Osteocyte (in vitro differentiated cells): Measurements from ENCODE around the gene KCNQ5. TPM values are rescaled to one million over a fixed set of nuclear protein-coding genes. Genes with fewer than 3 reads are reported as not detected.

Experiments used
- DNase-seq: peaks from one replicate; pipeline ENCODE4 v3.0.0; 2021; ENCODE audit warnings: mixed read lengths; ENCODE audit not compliant: unreplicated experiment; ENCODE audit errors: extremely low spot score
- H3K27ac Mint-ChIP-seq: one replicate; pipeline ENCODE4 v1.8.0; 2021; ENCODE audit warnings: mild to moderate bottlenecking, mixed read lengths; ENCODE audit not compliant: unreplicated experiment
- H3K27me3 Mint-ChIP-seq: one replicate; pipeline ENCODE4 v1.8.0; 2021; ENCODE audit warnings: mixed read lengths; ENCODE audit not compliant: unreplicated experiment
- H3K36me3 Mint-ChIP-seq: one replicate; pipeline ENCODE4 v1.8.0; 2021; ENCODE audit warnings: mixed read lengths; ENCODE audit not compliant: unreplicated experiment
- H3K4me1 Mint-ChIP-seq: one replicate; pipeline ENCODE4 v1.8.0; 2021; ENCODE audit warnings: mixed read lengths; ENCODE audit not compliant: unreplicated experiment
- H3K4me3 Mint-ChIP-seq: one replicate; pipeline ENCODE4 v1.8.0; 2021; ENCODE audit warnings: mild to moderate bottlenecking, moderate library complexity, mixed read lengths; ENCODE audit not compliant: unreplicated experiment
- H3K9me3 Mint-ChIP-seq: one replicate; pipeline ENCODE4 v1.8.0; 2021; ENCODE audit warnings: mixed read lengths; ENCODE audit not compliant: unreplicated experiment
- total RNA-seq: library from RNA; stranded (reverse); gene quantifications from 2 replicates; pipeline ENCODE4 v1.2.1, GENCODE V29; 2021
- TF ChIP-seq, protein P1 (sequence below): fragments of 200-600 bp; sonication (generic); IDR thresholded peaks from 2 replicates; pipeline ENCODE4 v1.5.0; 2021; ENCODE audit warnings: antibody characterized with exemption, mild to moderate bottlenecking, moderate library complexity

Gene KCNQ5
- total RNA-seq, 1 donor from 2014 or later = 7.2 TPM

DNA sequence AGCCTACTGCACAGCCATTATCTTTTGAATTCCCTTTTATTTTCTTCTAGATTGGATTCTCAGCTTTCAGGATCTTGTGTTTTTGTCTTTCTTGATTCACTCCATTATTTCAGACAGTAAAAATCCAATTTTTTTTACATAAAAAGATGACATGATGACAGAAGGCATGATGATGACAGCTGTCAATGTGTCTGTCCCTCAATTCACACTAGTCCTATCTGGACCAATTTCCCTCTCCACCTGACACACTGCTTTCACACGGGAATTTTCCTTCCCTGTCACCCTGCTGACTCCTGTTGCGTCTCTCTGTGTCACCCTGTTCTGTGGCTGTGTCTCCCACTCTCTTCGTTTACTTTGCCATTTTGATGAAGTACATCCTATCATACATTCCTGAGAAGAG, 529.9 kb downstream of the KCNQ5 start:
- H3K4me1 Mint-ChIP-seq = no peaks in the 10 kb centered on the region
- TF ChIP-seq, protein P1, sequence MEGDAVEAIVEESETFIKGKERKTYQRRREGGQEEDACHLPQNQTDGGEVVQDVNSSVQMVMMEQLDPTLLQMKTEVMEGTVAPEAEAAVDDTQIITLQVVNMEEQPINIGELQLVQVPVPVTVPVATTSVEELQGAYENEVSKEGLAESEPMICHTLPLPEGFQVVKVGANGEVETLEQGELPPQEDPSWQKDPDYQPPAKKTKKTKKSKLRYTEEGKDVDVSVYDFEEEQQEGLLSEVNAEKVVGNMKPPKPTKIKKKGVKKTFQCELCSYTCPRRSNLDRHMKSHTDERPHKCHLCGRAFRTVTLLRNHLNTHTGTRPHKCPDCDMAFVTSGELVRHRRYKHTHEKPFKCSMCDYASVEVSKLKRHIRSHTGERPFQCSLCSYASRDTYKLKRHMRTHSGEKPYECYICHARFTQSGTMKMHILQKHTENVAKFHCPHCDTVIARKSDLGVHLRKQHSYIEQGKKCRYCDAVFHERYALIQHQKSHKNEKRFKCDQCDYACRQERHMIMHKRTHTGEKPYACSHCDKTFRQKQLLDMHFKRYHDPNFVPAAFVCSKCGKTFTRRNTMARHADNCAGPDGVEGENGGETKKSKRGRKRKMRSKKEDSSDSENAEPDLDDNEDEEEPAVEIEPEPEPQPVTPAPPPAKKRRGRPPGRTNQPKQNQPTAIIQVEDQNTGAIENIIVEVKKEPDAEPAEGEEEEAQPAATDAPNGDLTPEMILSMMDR = no peak
- no peaks in the 10 kb centered on the region for H3K27me3 Mint-ChIP-seq
- no peak overlapping the region for H3K4me3 Mint-ChIP-seq
- no peak for DNase-seq
- H3K27ac Mint-ChIP-seq = no peak overlapping the region
- no peaks in the 10 kb centered on the region for H3K36me3 Mint-ChIP-seq
- no peaks in the 10 kb centered on the region for H3K9me3 Mint-ChIP-seq

DNA sequence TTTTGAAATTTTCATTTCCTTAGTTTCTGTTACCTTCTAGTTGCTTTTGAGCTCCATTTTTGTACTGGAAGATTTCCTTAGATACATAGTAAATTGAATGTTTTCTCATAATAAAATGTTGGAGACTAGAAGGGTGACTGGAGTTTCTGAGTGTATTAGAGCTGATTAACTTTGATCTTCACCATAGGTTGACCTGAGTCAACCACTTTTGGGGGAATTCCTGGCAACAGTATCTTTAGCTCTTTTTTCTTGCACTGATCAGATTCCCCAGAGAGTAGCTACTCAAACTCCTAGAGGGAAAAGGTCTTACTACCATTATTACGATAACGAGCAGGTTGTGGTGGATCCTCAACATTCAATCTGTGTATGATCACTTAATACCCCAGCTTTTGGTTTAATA, 530.7 kb downstream of the KCNQ5 start:
- H3K4me1 Mint-ChIP-seq = no peaks in the 10 kb centered on the region
- H3K27ac Mint-ChIP-seq = no peak overlapping the region
- H3K4me3 Mint-ChIP-seq = no peak overlapping the region
- H3K9me3 Mint-ChIP-seq = no peaks in the 10 kb centered on the region
- TF ChIP-seq, protein P1 = no peak
- no peaks in the 10 kb centered on the region for H3K36me3 Mint-ChIP-seq
- H3K27me3 Mint-ChIP-seq = no peaks in the 10 kb centered on the region
- DNase-seq = no peak

DNA sequence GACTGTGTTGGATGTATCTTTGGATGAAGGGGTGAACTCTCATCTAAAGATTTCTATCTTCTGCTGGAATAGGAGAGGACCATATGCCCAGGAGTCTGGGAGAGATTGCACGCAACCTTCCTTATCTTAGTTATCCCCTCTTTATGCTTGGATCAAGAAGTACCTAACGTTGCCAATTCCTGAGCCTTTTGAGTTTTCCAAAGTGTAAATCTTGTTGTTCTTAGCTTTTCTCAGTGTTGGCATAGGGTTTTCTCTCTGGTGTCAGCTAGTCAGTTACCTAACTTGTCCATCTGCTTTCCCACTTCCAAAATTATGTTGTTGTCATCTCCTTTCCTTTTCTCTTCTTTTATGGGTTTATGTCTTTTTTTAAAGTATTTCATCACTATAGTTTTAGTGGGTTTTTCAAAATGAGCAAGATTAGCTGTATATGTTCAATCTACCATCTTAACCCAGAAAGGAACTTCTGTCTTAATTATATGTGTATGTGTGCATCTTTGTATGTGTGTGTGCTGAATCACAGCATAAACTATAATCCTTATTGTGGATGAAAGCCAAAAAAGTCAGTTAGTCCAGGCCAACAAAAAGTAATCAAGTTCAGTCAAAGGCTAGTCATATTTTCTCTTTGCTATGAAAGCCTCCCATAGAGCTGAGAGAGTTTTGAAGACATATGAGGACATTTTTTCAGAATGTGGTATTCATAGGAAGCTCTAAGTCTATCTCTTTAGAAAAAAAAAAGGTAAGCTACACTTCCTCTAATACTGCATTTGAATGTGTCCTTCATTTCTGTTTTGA, 531.3 kb downstream of the KCNQ5 start:
- Mint-ChIP-seq H3K27ac (no peak overlapping the region), H3K36me3 (no peaks in the 10 kb centered on the region)
- TF ChIP-seq, protein P1 = no peak

DNA sequence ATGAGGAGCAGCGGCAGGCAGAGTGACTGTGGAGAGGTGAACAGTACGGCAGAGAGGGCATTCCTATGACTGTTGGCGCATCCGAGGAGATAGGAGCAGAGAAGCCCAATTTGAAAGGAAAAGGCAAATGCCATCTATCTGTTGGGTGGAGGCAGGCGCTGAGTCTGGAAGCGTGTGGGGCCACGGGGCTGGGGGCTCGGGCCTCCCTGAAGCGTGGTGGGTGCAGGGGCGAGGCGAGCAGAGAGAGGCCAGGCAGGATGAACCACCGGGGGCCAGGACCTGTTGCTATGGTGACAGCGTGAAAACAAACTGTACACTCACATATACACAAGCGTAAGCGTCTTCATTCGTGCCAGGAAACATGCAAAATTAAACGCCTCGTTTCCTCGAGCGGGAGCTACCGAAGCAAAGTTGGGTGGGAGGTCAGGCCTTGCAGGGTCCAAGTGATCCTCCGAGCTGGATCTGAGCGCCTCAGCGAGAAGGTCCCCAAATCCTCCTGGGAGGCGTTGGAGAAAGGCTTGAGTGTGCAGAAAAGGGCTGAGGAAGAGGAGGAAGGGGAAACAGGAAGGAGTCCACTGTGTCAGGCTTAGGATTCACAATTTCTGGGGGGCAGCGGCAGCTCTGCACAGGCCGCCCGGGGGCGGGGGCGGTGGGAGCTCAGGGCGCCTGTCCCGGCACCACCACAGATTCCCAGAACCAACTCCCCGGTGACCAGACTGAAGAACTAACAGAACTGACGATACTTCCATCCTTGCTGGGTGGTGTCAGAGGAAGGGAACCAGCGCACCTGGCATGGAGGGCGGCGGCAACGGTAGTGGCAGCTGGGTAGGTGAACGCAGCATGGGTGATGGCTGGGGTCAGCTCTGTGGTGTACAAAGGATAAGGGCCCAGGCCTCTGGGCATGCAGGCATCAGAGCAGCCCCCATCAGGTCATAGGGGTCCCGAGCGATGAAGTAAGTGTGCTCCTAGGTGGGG, 535.2 kb downstream of the KCNQ5 start:
- H3K36me3 Mint-ChIP-seq = no peaks in the 10 kb centered on the region
- DNase-seq = no peak
- H3K27me3 Mint-ChIP-seq = no peaks in the 10 kb centered on the region
- no peaks in the 10 kb centered on the region for H3K9me3 Mint-ChIP-seq
- no peak overlapping the region for H3K27ac Mint-ChIP-seq
- H3K4me3 Mint-ChIP-seq = no peak overlapping the region
- TF ChIP-seq, protein P1 = no peak
- no peaks in the 10 kb centered on the region for H3K4me1 Mint-ChIP-seq

More for the DNA sequence above, 531.3 kb downstream of the KCNQ5 start:
- Mint-ChIP-seq H3K4me3 (no peak overlapping the region), H3K27me3 (no peaks in the 10 kb centered on the region), H3K4me1 (no peaks in the 10 kb centered on the region), H3K9me3 (no peaks in the 10 kb centered on the region)
- no peak for DNase-seq

DNA sequence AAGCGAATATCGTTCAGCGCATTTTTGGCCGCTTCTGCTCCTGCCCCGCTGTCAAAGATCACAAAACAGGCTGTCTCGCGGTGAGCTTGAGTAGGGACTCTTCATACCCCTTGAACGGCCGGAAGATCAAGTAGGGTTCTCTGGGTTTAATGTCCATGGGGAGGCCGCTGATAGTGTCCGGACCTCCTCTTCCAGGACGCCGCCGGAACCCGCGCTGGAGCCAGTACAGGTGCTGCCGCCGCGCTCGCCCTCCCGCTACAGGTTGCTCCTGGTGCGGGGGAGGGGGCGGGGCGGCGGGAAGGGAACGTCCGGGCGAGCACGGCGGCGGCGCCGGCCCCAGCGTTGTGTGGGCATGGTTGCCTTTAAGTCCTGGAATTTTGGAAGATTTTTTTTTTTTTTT, 536.0 kb downstream of the KCNQ5 start:
- no peak overlapping the region for H3K27ac Mint-ChIP-seq
- H3K36me3 Mint-ChIP-seq = no peaks in the 10 kb centered on the region
- DNase-seq = no peak
- no peaks in the 10 kb centered on the region for H3K9me3 Mint-ChIP-seq
- H3K27me3 Mint-ChIP-seq = no peaks in the 10 kb centered on the region
- TF ChIP-seq, protein P1 = no peak
- no peak overlapping the region for H3K4me3 Mint-ChIP-seq
- no peaks in the 10 kb centered on the region for H3K4me1 Mint-ChIP-seq
